Measurements from ENCODE around the gene ADISSP.

GRCh38 chr20:3729811-3730540 lies 37.6 kb downstream of the ADISSP start:
- TF ChIP-seq, protein P1, sequence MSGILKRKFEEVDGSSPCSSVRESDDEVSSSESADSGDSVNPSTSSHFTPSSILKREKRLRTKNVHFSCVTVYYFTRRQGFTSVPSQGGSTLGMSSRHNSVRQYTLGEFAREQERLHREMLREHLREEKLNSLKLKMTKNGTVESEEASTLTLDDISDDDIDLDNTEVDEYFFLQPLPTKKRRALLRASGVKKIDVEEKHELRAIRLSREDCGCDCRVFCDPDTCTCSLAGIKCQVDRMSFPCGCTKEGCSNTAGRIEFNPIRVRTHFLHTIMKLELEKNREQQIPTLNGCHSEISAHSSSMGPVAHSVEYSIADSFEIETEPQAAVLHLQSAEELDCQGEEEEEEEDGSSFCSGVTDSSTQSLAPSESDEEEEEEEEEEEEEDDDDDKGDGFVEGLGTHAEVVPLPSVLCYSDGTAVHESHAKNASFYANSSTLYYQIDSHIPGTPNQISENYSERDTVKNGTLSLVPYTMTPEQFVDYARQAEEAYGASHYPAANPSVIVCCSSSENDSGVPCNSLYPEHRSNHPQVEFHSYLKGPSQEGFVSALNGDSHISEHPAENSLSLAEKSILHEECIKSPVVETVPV (CRISPR knock-in tag; IDR thresholded peaks at IDR 0.05): no peak
- no peak for TF ChIP-seq ESRRG (CRISPR knock-in tag; IDR thresholded peaks at IDR 0.05)
- no peak for TF ChIP-seq ZNF8 (CRISPR knock-in tag; IDR thresholded peaks at IDR 0.05)
- TF ChIP-seq RARB (CRISPR knock-in tag; IDR thresholded peaks at IDR 0.05): no peak
- TF ChIP-seq, protein P2, sequence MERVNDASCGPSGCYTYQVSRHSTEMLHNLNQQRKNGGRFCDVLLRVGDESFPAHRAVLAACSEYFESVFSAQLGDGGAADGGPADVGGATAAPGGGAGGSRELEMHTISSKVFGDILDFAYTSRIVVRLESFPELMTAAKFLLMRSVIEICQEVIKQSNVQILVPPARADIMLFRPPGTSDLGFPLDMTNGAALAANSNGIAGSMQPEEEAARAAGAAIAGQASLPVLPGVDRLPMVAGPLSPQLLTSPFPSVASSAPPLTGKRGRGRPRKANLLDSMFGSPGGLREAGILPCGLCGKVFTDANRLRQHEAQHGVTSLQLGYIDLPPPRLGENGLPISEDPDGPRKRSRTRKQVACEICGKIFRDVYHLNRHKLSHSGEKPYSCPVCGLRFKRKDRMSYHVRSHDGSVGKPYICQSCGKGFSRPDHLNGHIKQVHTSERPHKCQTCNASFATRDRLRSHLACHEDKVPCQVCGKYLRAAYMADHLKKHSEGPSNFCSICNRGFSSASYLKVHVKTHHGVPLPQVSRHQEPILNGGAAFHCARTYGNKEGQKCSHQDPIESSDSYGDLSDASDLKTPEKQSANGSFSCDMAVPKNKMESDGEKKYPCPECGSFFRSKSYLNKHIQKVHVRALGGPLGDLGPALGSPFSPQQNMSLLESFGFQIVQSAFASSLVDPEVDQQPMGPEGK (CRISPR knock-in tag; IDR thresholded peaks at IDR 0.05; ENCODE audit: borderline replicate concordance): no peak
- TF ChIP-seq TCF4 (CRISPR knock-in tag; IDR thresholded peaks at IDR 0.05; ENCODE audit: borderline replicate concordance): no peak
